Stimulated activated CD4-positive, alpha-beta T cell treated with anti-CD3 and anti-CD28 coated beads, Interleukin-12 subunit alpha, Interleukin-12 subunit beta, amount 100 ng/mL, for 48 hours (primary cell): ENCODE measurements around the gene DGKI.
"Not testable (repeated sequence)": the region's sequence is repeated elsewhere in the genome, so short reads cannot be mapped to it uniquely, and the experiment has no call there.

Source experiments
- DNase-seq, 3 donors: peaks; one replicate each; pipeline ENCODE4 v3.0.0-alpha.2; 2020; ENCODE audit warnings: low read depth in 2 of 3, low spot score in 1 of 3

DGKI gene

DNA sequence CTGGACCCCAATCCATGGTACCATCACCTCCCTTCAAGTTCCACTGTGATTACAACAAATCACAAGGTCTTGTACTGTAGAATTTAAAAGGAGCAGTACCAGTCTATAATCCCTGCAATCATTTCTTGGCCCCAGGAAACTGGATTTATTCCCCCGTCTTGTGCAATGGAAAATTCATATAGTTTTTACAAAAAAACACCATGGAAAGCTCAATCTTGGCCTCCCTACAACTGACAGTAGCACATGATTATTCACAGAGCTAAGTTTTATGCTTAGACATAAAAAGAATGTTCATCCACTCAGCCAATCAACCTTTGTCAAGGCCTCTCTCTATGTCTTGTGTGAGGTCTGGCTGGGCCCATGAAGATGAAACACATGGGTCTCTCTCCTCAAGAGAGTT, 10.2 kb downstream of the DGKI start:
- DNase-seq: no peak

- no peak for DNase-seq
Measured at GRCh38 chr7:137836113-137836509, 10.7 kb downstream of the DGKI start.

DNA sequence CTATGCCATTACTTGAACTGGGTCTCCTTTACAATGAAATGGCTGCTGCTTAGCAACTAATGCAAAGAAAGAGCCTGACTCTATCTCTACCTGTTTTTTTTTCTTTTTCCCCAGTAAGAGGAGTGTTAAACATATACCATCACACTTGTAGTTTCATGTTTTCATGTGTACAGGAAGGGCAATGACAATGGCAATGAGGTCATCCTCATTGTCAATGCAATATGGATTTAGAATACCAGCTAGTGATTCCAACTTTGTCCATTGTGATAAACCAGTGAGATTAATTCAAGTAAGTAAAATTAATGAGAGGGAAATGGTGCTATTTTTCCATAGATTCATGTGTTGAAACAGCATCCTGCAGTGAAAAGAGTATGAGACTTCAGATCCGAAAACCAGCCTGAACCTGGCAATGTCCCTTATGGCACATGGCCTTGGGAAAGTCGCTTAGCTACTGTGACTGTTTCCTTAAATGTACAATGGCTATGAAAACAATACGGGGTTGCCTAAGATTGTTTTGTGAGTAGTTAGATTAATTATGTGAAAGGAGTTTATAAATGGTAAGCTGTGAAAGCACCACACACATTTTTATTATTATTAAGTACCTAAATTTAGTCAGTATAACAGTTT, 11.2 kb downstream of the DGKI start:
- DNase-seq: no peak

GRCh38 chr7:137834552-137834951, 12.2 kb downstream of the DGKI start:
- no peak for DNase-seq

GRCh38 chr7:137832990-137833389, 13.8 kb downstream of the DGKI start:
- not testable (repeated sequence) for DNase-seq

DNA sequence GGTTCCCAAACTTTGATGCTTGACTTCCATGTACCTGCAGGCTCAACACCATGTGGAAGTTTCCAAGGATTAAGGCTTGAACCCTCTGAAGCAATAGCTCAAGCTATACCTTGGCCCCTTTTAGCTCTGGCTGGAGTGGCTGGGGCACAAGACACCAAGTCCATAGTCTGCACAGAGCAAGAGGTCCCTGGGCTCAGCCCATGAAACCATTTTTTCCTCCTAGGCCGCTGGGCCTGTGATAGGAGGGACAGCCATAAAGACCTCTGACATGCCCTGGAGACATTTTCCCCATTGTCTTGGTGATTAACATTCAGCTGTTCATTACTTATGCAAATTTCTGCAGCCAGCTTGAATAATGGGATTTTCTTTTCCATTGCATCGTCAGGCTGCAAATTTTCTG, 14.4 kb downstream of the DGKI start:
- no peak for DNase-seq

- DNase-seq: not testable (repeated sequence)
Measured at GRCh38 chr7:137831555-137831954, 15.2 kb downstream of the DGKI start.

DNA sequence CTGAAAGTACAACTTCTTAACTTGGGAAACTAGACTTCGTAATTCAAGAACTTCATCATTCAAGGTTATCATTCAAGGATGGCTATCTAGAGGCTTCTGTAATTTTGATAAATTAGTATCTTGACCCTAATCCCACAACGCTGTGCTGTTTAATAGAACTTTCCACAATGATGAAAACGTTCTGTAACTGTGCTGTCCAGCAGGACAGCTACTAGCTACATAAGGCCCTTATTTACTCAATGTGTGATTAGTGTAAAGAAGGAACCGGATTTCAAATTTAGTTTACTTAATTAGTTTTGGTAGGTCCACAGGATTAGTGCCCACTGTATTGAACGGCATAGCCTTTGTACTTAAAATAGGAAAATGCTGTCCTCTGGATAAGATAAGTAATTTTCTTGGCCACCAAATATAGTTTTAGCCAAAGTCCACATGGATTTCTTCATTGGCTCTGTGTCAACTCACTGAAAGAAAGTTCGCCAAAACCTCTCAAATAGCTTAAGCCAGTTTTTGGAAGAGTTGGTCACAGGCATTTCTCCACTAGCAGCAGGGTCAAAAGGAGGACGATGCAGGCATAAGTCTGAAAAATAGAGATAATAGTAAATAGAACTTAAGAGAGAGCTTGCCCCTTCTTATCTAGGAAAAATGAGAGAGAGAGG, 17.3 kb downstream of the DGKI start:
- no peak for DNase-seq

- DNase-seq: no peak
Measured at GRCh38 chr7:137828456-137828855, 18.3 kb downstream of the DGKI start.

DNA sequence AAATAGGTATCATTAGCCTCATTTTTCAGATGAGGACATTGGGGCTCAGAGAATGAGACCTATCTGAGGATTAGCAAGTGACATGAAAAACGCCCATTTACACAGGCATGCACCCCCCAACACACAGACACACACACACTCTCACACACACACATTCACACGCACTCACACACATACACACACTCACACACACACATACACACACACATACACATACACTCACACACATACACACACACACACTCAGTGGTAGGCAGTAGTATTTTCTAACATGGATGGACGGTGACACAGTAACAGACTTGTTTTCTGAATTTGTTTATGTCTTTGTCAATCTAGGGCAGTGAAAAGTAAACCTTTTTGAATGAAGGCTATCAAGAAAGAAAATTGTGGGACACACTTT, 21.3 kb downstream of the DGKI start:
- DNase-seq: no peak

- no peak for DNase-seq
Measured at GRCh38 chr7:137820677-137821420, 25.9 kb downstream of the DGKI start.

GRCh38 chr7:137820156-137820555, 26.6 kb downstream of the DGKI start:
- DNase-seq: no peak

GRCh38 chr7:137818036-137818435, 28.7 kb downstream of the DGKI start:
- DNase-seq: no peak

DNA sequence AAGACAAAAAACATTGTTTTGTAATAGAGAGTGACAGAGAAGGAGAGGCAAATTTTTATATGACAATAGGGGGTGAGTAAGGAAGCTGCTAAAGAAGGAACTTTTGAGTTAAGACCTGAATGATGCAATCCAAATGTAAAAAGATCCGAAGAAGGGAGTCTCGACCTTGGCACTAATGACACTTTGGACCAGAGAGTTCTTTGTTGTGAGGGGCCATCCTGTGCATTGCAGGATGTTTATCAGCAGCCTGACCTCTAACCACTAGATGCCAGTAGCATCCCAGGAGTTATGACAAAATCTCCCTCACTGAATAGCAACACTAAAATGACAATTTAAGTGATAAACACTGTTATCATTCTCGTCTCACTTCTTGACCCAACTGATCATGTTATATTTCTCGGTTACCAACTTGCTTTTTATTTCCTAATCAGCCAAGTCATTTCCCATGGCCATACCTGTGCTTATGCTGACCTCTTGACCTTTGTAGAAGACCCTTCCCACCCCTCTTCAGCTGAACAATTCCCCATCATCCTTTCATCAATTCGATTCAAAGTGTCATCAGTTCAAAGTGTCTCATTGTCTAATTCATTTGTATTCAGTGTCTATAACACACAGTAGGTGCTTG, 30.0 kb downstream of the DGKI start:
- DNase-seq: no peak

GRCh38 chr7:137813541-137813940, 33.2 kb downstream of the DGKI start:
- no peak for DNase-seq

DNA sequence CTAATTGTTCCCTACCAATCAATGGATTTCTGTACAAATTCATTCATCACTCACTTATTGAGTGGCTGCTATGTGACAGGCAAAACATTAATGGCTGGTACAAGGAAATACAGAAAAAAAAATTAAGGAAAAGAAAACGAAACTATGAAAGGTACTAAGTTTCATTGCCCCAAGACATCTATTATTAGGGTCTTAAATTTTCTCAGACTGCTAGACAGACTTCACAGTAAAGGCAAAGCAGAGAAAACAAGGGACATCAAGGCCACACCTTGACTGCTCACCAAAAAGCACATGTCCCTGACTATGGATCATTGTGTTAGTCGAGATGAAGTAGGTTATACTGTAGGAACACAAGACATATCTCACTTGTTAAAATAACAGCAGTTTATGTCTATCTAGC, 36.5 kb downstream of the DGKI start:
- no peak for DNase-seq

GRCh38 chr7:137804836-137805235, 41.9 kb downstream of the DGKI start:
- DNase-seq: no peak

- DNase-seq: no peak
Measured at GRCh38 chr7:137801491-137801890, 45.3 kb downstream of the DGKI start.

DNA sequence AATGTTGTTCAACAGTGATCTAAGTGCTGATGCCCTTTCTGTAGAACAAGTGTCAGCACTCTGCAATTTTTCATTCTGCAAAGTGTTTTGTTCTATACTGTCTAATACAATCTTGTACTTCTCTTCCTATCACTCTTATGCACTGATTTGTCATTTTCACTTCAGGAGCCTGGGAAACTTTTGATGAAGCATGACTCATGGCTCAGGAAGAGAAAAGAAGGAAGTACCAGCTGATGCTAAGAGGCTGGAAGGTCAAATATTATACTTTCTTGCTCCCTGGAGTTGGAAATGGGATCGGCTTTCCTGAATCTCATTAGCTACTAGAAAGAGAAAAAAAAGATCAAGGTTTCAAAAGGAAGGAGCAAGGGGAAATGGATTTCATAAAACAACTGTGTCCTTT, 45.8 kb downstream of the DGKI start:
- DNase-seq: no peak

GRCh38 chr7:137798073-137798763, 48.6 kb downstream of the DGKI start:
- DNase-seq: no peak

DNA sequence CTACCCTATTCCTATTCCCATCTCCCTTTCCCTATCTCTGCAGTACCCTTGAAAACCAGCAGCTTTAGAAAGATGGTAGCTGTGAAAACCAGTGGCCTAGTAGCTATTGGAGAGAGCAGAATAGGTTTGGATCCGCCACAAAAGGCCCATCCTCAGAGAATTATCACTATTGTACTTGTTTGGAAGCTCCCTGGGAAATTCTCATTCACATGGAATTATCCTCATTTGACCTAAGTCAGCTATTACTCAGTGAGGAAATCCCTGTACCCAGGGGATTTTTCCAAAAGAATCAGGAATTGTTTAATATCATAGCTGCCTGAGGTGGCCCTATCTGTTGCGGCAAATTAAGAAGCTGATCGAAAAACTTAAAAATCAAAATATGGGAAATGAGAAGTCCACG, 51.6 kb downstream of the DGKI start:
- no peak for DNase-seq
